HepG2 (cell line): ENCODE measurements around the gene BCAS3. TPM values are rescaled to one million over a fixed set of nuclear protein-coding genes. Genes with fewer than 3 reads are reported as not detected.

Source experiments
- CCAR2 ChIP-seq: fragments of 200-400 bp; formaldehyde crosslinking; optimal IDR thresholded peaks from 2 replicates; pipeline ENCODE3; 2018; ENCODE audit warnings: low read depth, mild to moderate bottlenecking, low read length, moderate library complexity
- IKZF4 ChIP-seq: sonication (generic); formaldehyde crosslinking; IDR thresholded peaks from 2 replicates; pipeline ENCODE4 v1.5.1; 2020; ENCODE audit warnings: borderline replicate concordance, mild to moderate bottlenecking, low read depth, missing genetic modification reagents; ENCODE audit errors: not compliant biosample characterization
- RFXAP ChIP-seq: sonication (generic); formaldehyde crosslinking; IDR thresholded peaks from 2 replicates; pipeline ENCODE4 v1.4.0; 2020; ENCODE audit warnings: missing genetic modification reagents, borderline replicate concordance
- RXRA ChIP-seq: sonication (generic); formaldehyde crosslinking; IDR thresholded peaks from 2 replicates; pipeline ENCODE4 v1.5.1; 2020; ENCODE audit warnings: missing genetic modification reagents
- TEF ChIP-seq: sonication (generic); formaldehyde crosslinking; IDR thresholded peaks from 2 replicates; pipeline ENCODE4 v1.5.0; 2020; ENCODE audit warnings: missing genetic modification reagents
- TSC22D2 ChIP-seq: sonication (generic); formaldehyde crosslinking; IDR thresholded peaks from 2 replicates; pipeline ENCODE4 v1.5.1; 2020; ENCODE audit warnings: missing genetic modification reagents, mild to moderate bottlenecking, borderline replicate concordance
- ZBED4 ChIP-seq: sonication (generic); formaldehyde crosslinking; IDR thresholded peaks from 2 replicates; pipeline ENCODE4 v1.4.0; 2020; ENCODE audit warnings: missing genetic modification reagents, borderline replicate concordance
- ZFP90 ChIP-seq: sonication (generic); formaldehyde crosslinking; IDR thresholded peaks from 2 replicates; pipeline ENCODE4 v1.8.0; 2022; ENCODE audit warnings: missing genetic modification reagents, mild to moderate bottlenecking, inconsistent platforms, borderline replicate concordance
- ZNF343 ChIP-seq: sonication (generic); formaldehyde crosslinking; IDR thresholded peaks from 2 replicates; pipeline ENCODE4 v1.4.0; 2020; ENCODE audit warnings: mild to moderate bottlenecking, missing genetic modification reagents
- ZNF720 ChIP-seq: sonication (generic); formaldehyde crosslinking; IDR thresholded peaks from 2 replicates; pipeline ENCODE4 v1.4.0; 2020; ENCODE audit warnings: missing genetic modification reagents
- polyA plus RNA-seq, 8 experiments: library from polyadenylated mRNA; depleted of rRNA in 3 of 8; stranded (reverse) in 7 of 8; unstranded in 1 of 8; fragments of >200 nt; fragmentation: Illumina TruSeq in 4 of 8; extraction: Trizol in 4 of 8; gene quantifications; 2 replicates each; pipeline versions ENCODE4 v1.2.1 to v1.2.3, GENCODE V29; 2011 to 2016; ENCODE audit warnings: low read depth in 4 of 8, missing spikeins in 1 of 8, mixed read lengths in 1 of 8; ENCODE audit not compliant: insufficient read depth in 1 of 8
- total RNA-seq, 5 experiments: library from RNA; depleted of rRNA; stranded (reverse); fragments of >200 nt; fragmentation: Illumina TruSeq; extraction: Trizol; gene quantifications; 2 replicates each; pipeline ENCODE4 v1.2.3, GENCODE V29; 2016; ENCODE audit warnings: low read depth in 1 of 5
- TF ChIP-seq, protein P1 (sequence below), 2 experiments: fragments of 450-650 bp in 1 of 2; sonication (generic) in 1 of 2; formaldehyde crosslinking in 1 of 2; IDR thresholded peaks; 2 replicates each; pipeline versions ENCODE4 v1.6.1 to v1.8.0; 2016 to 2022; ENCODE audit warnings: antibody characterized with exemption in 1 of 2, mild to moderate bottlenecking in 1 of 2, missing genetic modification reagents in 1 of 2
- TF ChIP-seq, protein P2 (sequence below): IDR thresholded peaks from 2 replicates; pipeline ENCODE4 v1.6.1; 2016; ENCODE audit warnings: low read depth, control low read depth

The BCAS3 gene
- total and polyA plus RNA-seq, 2 of the 13 experiments (the other 11 are each of a cell fraction or from before 2014, with no cell fraction given) = 10.7 to 11.2 TPM

GRCh38 chr17:61363601-61364462 is 686.2 kb downstream of the BCAS3 start (continued):
- TF ChIP-seq TEF (CRISPR knock-in tag) = no peak
- no peak for TF ChIP-seq CCAR2
- peak; percentile 68; the same call in 1 of the 2 replicates for TF ChIP-seq ZBED4 (CRISPR knock-in tag)
- no peak for TF ChIP-seq RFXAP (CRISPR knock-in tag)
- TF ChIP-seq, protein P1, sequence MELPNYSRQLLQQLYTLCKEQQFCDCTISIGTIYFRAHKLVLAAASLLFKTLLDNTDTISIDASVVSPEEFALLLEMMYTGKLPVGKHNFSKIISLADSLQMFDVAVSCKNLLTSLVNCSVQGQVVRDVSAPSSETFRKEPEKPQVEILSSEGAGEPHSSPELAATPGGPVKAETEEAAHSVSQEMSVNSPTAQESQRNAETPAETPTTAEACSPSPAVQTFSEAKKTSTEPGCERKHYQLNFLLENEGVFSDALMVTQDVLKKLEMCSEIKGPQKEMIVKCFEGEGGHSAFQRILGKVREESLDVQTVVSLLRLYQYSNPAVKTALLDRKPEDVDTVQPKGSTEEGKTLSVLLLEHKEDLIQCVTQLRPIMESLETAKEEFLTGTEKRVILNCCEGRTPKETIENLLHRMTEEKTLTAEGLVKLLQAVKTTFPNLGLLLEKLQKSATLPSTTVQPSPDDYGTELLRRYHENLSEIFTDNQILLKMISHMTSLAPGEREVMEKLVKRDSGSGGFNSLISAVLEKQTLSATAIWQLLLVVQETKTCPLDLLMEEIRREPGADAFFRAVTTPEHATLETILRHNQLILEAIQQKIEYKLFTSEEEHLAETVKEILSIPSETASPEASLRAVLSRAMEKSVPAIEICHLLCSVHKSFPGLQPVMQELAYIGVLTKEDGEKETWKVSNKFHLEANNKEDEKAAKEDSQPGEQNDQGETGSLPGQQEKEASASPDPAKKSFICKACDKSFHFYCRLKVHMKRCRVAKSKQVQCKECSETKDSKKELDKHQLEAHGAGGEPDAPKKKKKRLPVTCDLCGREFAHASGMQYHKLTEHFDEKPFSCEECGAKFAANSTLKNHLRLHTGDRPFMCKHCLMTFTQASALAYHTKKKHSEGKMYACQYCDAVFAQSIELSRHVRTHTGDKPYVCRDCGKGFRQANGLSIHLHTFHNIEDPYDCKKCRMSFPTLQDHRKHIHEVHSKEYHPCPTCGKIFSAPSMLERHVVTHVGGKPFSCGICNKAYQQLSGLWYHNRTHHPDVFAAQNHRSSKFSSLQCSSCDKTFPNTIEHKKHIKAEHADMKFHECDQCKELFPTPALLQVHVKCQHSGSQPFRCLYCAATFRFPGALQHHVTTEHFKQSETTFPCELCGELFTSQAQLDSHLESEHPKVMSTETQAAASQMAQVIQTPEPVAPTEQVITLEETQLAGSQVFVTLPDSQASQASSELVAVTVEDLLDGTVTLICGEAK (IDR thresholded peaks at IDR 0.05) = no peak
- TF ChIP-seq, protein P1 (CRISPR knock-in tag; IDR thresholded peaks at IDR 0.05) = no peak
- TF ChIP-seq RXRA (CRISPR knock-in tag) = peak; percentile 96
- TF ChIP-seq ZNF720 = no peak
- TF ChIP-seq ZFP90 (CRISPR knock-in tag) = no peak
- TF ChIP-seq, protein P2, sequence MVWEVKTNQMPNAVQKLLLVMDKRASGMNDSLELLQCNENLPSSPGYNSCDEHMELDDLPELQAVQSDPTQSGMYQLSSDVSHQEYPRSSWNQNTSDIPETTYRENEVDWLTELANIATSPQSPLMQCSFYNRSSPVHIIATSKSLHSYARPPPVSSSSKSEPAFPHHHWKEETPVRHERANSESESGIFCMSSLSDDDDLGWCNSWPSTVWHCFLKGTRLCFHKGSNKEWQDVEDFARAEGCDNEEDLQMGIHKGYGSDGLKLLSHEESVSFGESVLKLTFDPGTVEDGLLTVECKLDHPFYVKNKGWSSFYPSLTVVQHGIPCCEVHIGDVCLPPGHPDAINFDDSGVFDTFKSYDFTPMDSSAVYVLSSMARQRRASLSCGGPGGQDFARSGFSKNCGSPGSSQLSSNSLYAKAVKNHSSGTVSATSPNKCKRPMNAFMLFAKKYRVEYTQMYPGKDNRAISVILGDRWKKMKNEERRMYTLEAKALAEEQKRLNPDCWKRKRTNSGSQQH (CRISPR knock-in tag) = no peak
- TF ChIP-seq IKZF4 (CRISPR knock-in tag) = no peak
- peak; percentile 80; the same call in 1 of the 2 replicates for TF ChIP-seq ZNF343 (CRISPR knock-in tag)
- TF ChIP-seq TSC22D2 (CRISPR knock-in tag) = peak; percentile 74; the same call in 1 of the 2 replicates
